SHP77 treated with DMSO at 0.1 percent for 48 hours (cell line): ENCODE data around the gene MED12L.
"Not testable (repeated sequence)": the region's sequence is repeated elsewhere in the genome, so short reads cannot be mapped to it uniquely, and the experiment has no call there.

ENCODE experiments used
- DNase-seq: peaks from one replicate; lab custom pipeline; 2025; lab: John Stamatoyannopoulos, UW

The MED12L gene

GRCh38 chr3:151379083-151379734 is 293.7 kb downstream of the MED12L start:
- DNase-seq, result no peak

- DNase-seq, result no peak
These were observed 297.2 kb downstream of the MED12L start for GRCh38 chr3:151382671-151383070.

GRCh38 chr3:151383111-151383510 is 297.6 kb downstream of the MED12L start:
- no peak for DNase-seq

- no peak for DNase-seq
These were observed 298.5 kb downstream of the MED12L start for GRCh38 chr3:151383956-151384355.

- DNase-seq, result no peak
These were observed 299.3 kb downstream of the MED12L start, which contains the start of gene P2RY12 for GRCh38 chr3:151384741-151385174. Gene P2RY12 (minus strand): TSS chr3:151384753. CDS start chr3:151338845, 45,908 bp downstream.

- DNase-seq, result no peak
These were observed 300.6 kb downstream of the MED12L start for GRCh38 chr3:151386056-151386455.

- DNase-seq, result no peak
These were observed 302.0 kb downstream of the MED12L start for GRCh38 chr3:151387432-151387831.

- no peak for DNase-seq
These were observed 302.4 kb downstream of the MED12L start for GRCh38 chr3:151387842-151388241.

GRCh38 chr3:151391720-151392119 is 306.3 kb downstream of the MED12L start:
- DNase-seq, result no peak

GRCh38 chr3:151392191-151392590 is 306.7 kb downstream of the MED12L start:
- not testable (repeated sequence) for DNase-seq

- DNase-seq, result no peak
These were observed 307.8 kb downstream of the MED12L start for GRCh38 chr3:151393146-151393830.

- DNase-seq, result no peak
These were observed 308.5 kb downstream of the MED12L start for GRCh38 chr3:151393941-151394340.

- no peak for DNase-seq
These were observed 309.1 kb downstream of the MED12L start for GRCh38 chr3:151394611-151395010.

GRCh38 chr3:151395806-151396205 is 310.3 kb downstream of the MED12L start:
- no peak for DNase-seq

GRCh38 chr3:151398895-151399294 is 313.4 kb downstream of the MED12L start:
- DNase-seq, result no peak

GRCh38 chr3:151400341-151400740 is 314.9 kb downstream of the MED12L start:
- no peak for DNase-seq

- no peak for DNase-seq
These were observed 316.9 kb downstream of the MED12L start for GRCh38 chr3:151402349-151402748.

GRCh38 chr3:151403246-151403645 is 317.8 kb downstream of the MED12L start:
- DNase-seq, result no peak

GRCh38 chr3:151404316-151404715 is 318.9 kb downstream of the MED12L start:
- DNase-seq, result no peak

- DNase-seq, result no peak
These were observed 322.5 kb downstream of the MED12L start for GRCh38 chr3:151407928-151408327.

GRCh38 chr3:151410891-151411559 is 325.6 kb downstream of the MED12L start:
- no peak for DNase-seq

GRCh38 chr3:151412989-151413388 is 327.5 kb downstream of the MED12L start:
- no peak for DNase-seq

- DNase-seq, result no peak
These were observed 329.8 kb downstream of the MED12L start for GRCh38 chr3:151415289-151415688.
